Fibroblast of mammary gland (primary cell): ENCODE measurements around the gene YOD1.

Source experiments
- DNase-seq: peaks from one replicate; pipeline ENCODE4 v3.0.0-alpha.2; 2010; ENCODE audit warnings: low read depth
- H3K4me3 ChIP-seq: 2 replicates; pipeline ENCODE4 v1.5.1; 2011; ENCODE audit warnings: low read depth, mild to moderate bottlenecking, low read length, moderate library complexity; ENCODE audit not compliant: control insufficient read depth
- TF ChIP-seq, protein P1 (sequence below): conservative IDR thresholded peaks from 2 replicates; pipeline ENCODE4 v1.5.1; 2011; ENCODE audit warnings: low read depth, low read length, inconsistent platforms; ENCODE audit not compliant: control insufficient read depth, insufficient read depth

YOD1 gene

GRCh38 chr1:207056673-207057072, 5.7 kb upstream of the YOD1 start:
- no peak for DNase-seq
- no peak overlapping the region for H3K4me3 ChIP-seq
- TF ChIP-seq, protein P1, sequence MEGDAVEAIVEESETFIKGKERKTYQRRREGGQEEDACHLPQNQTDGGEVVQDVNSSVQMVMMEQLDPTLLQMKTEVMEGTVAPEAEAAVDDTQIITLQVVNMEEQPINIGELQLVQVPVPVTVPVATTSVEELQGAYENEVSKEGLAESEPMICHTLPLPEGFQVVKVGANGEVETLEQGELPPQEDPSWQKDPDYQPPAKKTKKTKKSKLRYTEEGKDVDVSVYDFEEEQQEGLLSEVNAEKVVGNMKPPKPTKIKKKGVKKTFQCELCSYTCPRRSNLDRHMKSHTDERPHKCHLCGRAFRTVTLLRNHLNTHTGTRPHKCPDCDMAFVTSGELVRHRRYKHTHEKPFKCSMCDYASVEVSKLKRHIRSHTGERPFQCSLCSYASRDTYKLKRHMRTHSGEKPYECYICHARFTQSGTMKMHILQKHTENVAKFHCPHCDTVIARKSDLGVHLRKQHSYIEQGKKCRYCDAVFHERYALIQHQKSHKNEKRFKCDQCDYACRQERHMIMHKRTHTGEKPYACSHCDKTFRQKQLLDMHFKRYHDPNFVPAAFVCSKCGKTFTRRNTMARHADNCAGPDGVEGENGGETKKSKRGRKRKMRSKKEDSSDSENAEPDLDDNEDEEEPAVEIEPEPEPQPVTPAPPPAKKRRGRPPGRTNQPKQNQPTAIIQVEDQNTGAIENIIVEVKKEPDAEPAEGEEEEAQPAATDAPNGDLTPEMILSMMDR = no peak

DNA sequence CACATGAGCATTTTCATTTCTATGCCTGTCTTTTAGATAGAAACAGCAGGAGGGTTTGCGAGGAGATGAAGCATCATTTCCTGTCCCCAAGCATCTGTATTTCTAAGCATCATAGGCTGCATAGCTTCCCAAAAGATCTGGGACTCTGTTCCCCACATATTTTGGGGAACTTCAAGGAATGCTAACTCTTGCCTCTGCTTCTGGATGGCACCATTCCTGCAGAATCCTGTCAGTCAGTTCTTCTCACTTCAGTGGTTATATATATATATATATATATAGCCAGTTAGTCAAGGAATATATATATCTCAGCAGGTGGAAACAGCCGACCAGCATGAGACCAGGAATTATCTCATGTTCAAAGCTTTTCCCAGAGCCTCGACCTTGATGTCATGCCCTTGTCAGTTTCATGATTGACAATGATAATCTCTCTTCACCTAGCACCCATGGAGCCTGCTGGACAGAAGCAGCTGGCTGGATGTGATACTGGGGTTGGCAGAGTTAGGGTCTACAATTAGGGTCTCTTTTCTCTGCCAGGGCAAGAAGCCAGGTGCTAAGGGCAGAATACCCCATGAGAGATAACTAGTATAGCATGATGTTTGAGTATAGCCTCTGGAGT, 4.5 kb upstream of the YOD1 start:
- TF ChIP-seq, protein P1 = no peak
- no peak for DNase-seq
- no peak overlapping the region for H3K4me3 ChIP-seq

GRCh38 chr1:207054491-207054890, 3.5 kb upstream of the YOD1 start:
- TF ChIP-seq, protein P1 = no peak
- H3K4me3 ChIP-seq = no peak overlapping the region
- DNase-seq = no peak

DNA sequence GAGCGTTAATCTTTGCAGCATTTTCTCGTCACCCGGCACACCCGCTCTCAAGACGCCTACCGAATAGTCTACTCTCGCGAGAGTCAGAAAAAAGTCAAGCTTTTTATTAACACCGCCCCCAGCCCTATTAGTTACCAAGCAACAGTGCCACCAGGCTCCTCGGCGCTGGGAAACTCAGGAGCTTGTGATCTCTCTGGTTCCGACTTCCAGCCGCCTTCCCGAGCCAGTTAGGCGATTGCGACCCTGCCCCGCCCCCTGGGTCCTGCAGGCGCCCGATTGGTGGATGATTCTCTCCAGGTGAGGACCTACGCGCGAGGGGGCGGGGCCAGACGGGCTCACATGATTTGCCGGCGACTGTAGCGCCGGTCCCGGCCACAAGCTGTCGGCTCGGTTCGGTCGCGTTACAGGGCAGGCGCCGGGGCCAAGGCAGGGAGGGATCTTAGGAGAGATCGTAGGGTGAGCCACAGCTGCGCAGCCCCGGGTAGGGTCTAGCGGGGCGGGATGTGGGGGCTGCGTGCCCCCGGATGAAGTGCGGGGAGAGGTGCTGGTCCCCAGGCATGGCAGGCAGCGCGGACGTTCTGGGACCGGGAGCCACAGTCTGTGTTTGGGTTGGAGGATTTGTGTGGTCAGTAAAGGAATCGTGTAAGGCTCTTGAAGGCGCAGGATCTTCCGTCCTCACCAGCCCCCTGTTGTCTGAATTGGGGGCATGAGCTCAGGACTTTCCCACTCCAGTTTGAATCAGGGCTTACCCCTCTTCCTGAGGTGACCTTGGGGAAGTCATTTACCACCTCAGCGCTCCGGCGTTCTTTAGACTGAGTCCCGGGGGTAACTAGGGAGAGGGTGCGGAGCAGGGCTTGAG, 2.1 kb upstream of the YOD1 start, which contains the start of gene PFKFB2:
PFKFB2 (plus strand) TSS at position 365 of the 859 bp plus-strand sequence. CDS start 1,443 bp downstream, outside the sequence.
- TF ChIP-seq, protein P1 = no peak
- peak within 1 kb of the TSS; percentile 80 for H3K4me3 ChIP-seq
- peak; percentile 91 for DNase-seq

DNA sequence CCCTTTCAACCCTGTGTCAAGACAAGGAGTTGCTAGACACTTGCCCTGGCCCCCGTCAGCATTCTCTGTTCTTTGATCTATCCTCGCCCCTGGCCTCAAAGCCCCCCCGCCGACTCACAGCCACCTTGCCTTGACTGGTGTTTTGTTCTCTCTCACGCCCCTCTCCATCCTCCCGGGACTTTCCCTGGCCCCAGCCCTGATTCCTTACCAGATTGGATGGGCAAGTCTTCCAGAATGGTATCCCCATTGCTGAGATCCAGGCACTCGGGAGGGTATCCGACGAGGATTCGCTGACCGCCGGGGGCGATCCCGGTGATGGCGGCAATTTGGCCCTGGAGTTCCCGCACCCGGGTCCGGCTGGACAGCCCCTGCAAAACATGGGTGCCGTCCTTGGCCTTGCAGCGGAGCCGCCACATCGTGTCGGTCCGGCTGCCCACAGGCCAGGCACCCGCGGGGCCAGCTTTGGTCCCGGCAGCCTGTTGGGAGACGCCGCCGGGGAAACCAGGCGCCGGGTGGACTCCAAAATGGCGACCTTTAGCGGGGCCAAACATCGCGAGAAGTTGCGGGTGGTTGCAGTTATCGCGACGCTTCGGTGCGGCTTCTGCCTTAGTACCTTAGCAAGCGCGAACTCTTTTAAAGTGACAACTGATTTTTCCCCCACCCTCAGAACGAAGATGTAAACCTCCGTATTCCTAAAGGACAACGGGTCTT, 373 bp downstream of the YOD1 start:
- peak overlapping the region; percentile 96 for H3K4me3 ChIP-seq
- TF ChIP-seq, protein P1 = no peak
- peak; percentile 91 for DNase-seq

GRCh38 chr1:207049974-207050391, 1.0 kb downstream of the YOD1 start:
- peak overlapping the region; percentile 96 for H3K4me3 ChIP-seq
- TF ChIP-seq, protein P1 = peak; percentile 87
- peak; percentile 63 for DNase-seq
